ENCODE results near the gene PGPEP1.

PGPEP1 gene

GRCh38 chr19:18340190-18340989 is at the start of gene PGPEP1:
Gene PGPEP1 (plus strand): TSS chr19:18340598. CDS start chr19:18340682, 84 bp downstream.
- Histone ChIP-seq H3K36me3 (ENCODE audit: insufficient read depth, low read length) (no peaks in the 10 kb centered on the region), H3K4me3 (ENCODE audit: low read depth, low read length) (peak within 1 kb of the TSS; percentile 90), H3K27ac (ENCODE audit: low read depth, low read length) (no peak within 1 kb of the TSS), H3K27me3 (ENCODE audit: insufficient read depth, low read length) (no peaks in the 10 kb centered on the region), H3K4me1 (ENCODE audit: control insufficient read depth, insufficient read depth, low read length, unreplicated experiment) (no peaks in the 10 kb centered on the region), H3K79me2 (ENCODE audit: control insufficient read depth, insufficient read depth, low read length, unreplicated experiment) (no peaks in the 10 kb centered on the region), H2AFZ (ENCODE audit: low read length, unreplicated experiment) (peak within 1 kb of the TSS; percentile 60)

GRCh38 chr19:18291019-18291524 is 49.3 kb upstream of the PGPEP1 start:
- Histone ChIP-seq H3K79me2 (ENCODE audit: control insufficient read depth, insufficient read depth, low read length, unreplicated experiment) (no peaks in the 10 kb centered on the region), H2AFZ (ENCODE audit: low read length, unreplicated experiment) (no peak overlapping the region), H3K36me3 (ENCODE audit: insufficient read depth, low read length) (no peaks in the 10 kb centered on the region), H3K4me3 (ENCODE audit: low read depth, low read length) (peak overlapping the region; percentile 80), H3K27ac (ENCODE audit: low read depth, low read length) (peak overlapping the region; percentile 92; the same call in 1 of the 2 replicates), H3K4me1 (ENCODE audit: control insufficient read depth, insufficient read depth, low read length, unreplicated experiment) (peaks cover 11% of the 10 kb centered on the region), H3K27me3 (ENCODE audit: insufficient read depth, low read length) (no peaks in the 10 kb centered on the region)

DNA sequence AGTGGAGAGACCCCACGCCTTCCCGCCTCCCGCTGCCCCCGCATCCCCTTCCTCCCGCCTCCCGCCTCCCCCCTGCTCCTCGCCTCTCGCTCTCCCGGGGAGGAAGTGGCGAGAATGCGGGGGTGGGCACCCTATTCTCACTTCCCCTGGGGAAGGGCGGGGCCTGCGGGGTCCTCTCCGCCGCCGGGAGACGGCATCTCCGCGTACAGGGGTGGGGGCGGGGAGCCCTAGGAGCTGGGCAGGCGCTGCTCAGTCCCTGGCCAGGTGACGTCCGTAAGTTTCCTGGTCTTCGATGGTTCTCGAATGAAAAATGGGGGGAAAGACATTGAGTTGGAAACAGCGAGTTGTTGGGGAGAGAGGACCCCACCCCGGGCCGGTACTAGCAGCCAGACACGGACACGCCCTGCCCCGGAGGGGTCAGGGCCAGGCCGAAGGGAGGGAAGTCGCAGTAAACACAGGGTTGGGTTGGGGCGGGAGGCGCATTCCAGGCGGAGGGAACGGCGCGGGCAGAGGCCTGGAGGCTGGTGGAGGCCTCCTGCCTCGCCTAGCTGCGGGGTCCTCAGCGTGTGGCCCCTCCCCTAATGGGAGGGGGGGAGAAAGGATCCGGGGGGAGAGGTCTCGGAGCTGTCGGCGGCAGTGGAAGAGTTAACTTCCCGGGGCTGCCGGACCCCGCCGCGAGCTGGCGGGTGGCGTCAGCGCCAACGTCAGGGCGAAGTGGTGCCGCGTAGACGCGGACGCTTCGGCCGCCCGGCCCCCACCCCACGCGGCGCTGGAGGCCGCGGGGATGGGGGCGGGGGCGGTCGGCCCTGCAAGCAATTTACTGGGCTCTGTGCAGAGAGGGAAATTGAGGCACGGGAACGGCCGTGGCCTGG is 48.6 kb upstream of the PGPEP1 start:
- H3K27ac ChIP-seq (ENCODE audit: low read depth, low read length), result peak overlapping the region; percentile 92

GRCh38 chr19:18292462-18292809 is 48.0 kb upstream of the PGPEP1 start:
- Histone ChIP-seq H3K79me2 (ENCODE audit: control insufficient read depth, insufficient read depth, low read length, unreplicated experiment) (no peaks in the 10 kb centered on the region), H3K36me3 (ENCODE audit: insufficient read depth, low read length) (no peaks in the 10 kb centered on the region), H3K27ac (ENCODE audit: low read depth, low read length) (peak overlapping the region; percentile 92), H2AFZ (ENCODE audit: low read length, unreplicated experiment) (peak overlapping the region; percentile 72), H3K4me3 (ENCODE audit: low read depth, low read length) (peak overlapping the region; percentile 80), H3K27me3 (ENCODE audit: insufficient read depth, low read length) (no peaks in the 10 kb centered on the region), H3K4me1 (ENCODE audit: control insufficient read depth, insufficient read depth, low read length, unreplicated experiment) (peaks cover 11% of the 10 kb centered on the region)

More for the DNA sequence above, 48.6 kb upstream of the PGPEP1 start:
- Histone ChIP-seq H3K27me3 (ENCODE audit: insufficient read depth, low read length) (no peaks in the 10 kb centered on the region), H3K4me3 (ENCODE audit: low read depth, low read length) (peak overlapping the region; percentile 80), H2AFZ (ENCODE audit: low read length, unreplicated experiment) (peak overlapping the region; percentile 72), H3K36me3 (ENCODE audit: insufficient read depth, low read length) (no peaks in the 10 kb centered on the region), H3K4me1 (ENCODE audit: control insufficient read depth, insufficient read depth, low read length, unreplicated experiment) (peaks cover 11% of the 10 kb centered on the region), H3K79me2 (ENCODE audit: control insufficient read depth, insufficient read depth, low read length, unreplicated experiment) (no peaks in the 10 kb centered on the region)

DNA sequence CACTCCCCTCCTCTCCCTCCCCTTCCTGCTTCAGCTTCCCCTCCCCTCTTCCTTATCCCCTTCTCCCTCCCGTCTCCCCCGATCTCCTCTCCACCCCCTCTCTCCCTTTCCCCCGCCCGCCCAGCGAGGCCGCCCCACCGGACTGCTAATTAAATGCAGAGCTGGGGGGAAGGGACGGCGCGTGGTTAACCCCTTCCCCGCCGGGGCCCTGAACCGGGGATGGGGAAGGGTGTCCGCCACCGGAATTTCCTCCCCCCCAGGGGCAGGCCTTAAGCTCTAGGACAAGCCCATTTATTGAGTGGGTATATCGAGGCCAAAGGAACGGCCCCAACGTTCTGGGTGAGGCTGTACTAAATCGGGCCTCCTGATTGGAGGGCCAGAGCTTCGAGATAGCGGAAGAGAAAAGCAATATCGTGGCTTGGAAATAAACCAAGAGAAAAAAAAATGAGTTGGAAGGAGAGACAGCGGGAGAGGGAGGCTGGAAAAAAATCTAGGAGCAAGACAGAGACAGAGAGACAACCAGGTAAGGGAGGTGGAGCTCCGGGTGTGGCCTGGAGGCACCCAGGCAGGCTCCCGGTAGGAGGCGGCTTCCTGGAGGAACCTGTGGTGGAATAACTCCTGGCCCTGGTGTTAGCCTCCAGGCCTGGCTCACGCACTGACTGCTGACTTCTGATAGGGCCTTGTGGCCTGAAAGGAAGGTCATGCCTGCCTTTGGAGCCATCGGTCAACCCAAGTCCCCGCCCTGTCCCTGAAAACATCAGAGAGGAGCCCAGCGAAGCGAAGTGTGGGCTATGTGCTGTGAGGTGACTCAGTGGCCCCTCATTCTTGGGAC is 47.4 kb upstream of the PGPEP1 start:
- no peaks in the 10 kb centered on the region for H3K36me3 ChIP-seq (ENCODE audit: insufficient read depth, low read length)
- no peaks in the 10 kb centered on the region for H3K27me3 ChIP-seq (ENCODE audit: insufficient read depth, low read length)
- H3K27ac ChIP-seq (ENCODE audit: low read depth, low read length), result peak overlapping the region; percentile 92
- no peaks in the 10 kb centered on the region for H3K79me2 ChIP-seq (ENCODE audit: control insufficient read depth, insufficient read depth, low read length, unreplicated experiment)
- H2AFZ ChIP-seq (ENCODE audit: low read length, unreplicated experiment), result peak overlapping the region; percentile 50
- peak overlapping the region; percentile 80 for H3K4me3 ChIP-seq (ENCODE audit: low read depth, low read length)
- peaks cover 11% of the 10 kb centered on the region for H3K4me1 ChIP-seq (ENCODE audit: control insufficient read depth, insufficient read depth, low read length, unreplicated experiment)

- peak overlapping the region; percentile 80; the same call in 1 of the 2 replicates for H3K4me3 ChIP-seq (ENCODE audit: low read depth, low read length)
- H3K79me2 ChIP-seq (ENCODE audit: control insufficient read depth, insufficient read depth, low read length, unreplicated experiment), result no peaks in the 10 kb centered on the region
- peak overlapping the region; percentile 92 for H3K27ac ChIP-seq (ENCODE audit: low read depth, low read length)
- peaks cover 14% of the 10 kb centered on the region for H3K4me1 ChIP-seq (ENCODE audit: control insufficient read depth, insufficient read depth, low read length, unreplicated experiment)
- H2AFZ ChIP-seq (ENCODE audit: low read length, unreplicated experiment), result no peak overlapping the region
- no peaks in the 10 kb centered on the region for H3K36me3 ChIP-seq (ENCODE audit: insufficient read depth, low read length)
- H3K27me3 ChIP-seq (ENCODE audit: insufficient read depth, low read length), result no peaks in the 10 kb centered on the region
Measured at GRCh38 chr19:18293642-18294466, 46.5 kb upstream of the PGPEP1 start.

- H3K27ac ChIP-seq (ENCODE audit: low read depth, low read length), result no peak overlapping the region
- no peaks in the 10 kb centered on the region for H3K36me3 ChIP-seq (ENCODE audit: insufficient read depth, low read length)
- no peaks in the 10 kb centered on the region for H3K27me3 ChIP-seq (ENCODE audit: insufficient read depth, low read length)
- H2AFZ ChIP-seq (ENCODE audit: low read length, unreplicated experiment), result no peak overlapping the region
- no peak overlapping the region for H3K4me3 ChIP-seq (ENCODE audit: low read depth, low read length)
- H3K4me1 ChIP-seq (ENCODE audit: control insufficient read depth, insufficient read depth, low read length, unreplicated experiment), result peaks cover 14% of the 10 kb centered on the region
- H3K79me2 ChIP-seq (ENCODE audit: control insufficient read depth, insufficient read depth, low read length, unreplicated experiment), result no peaks in the 10 kb centered on the region
Measured at GRCh38 chr19:18294467-18294864, 45.9 kb upstream of the PGPEP1 start.

DNA sequence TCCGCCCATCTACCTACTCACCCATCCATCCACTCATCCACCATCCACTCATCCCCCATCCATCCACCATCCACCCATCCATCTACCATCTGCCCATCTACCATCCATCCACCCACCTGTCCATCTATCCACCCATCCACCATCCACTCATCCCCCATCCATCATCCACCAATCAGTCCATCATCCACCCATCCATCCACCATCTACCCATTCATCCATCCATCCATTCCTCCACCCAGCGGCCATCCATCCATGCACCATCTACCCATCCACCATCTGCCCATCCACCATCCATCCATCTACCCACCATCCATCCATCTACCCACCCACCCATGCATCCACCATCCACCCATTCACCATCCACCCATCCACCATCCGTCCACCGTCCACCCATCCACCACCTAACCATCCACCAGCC is 45.4 kb upstream of the PGPEP1 start:
- Histone ChIP-seq H3K79me2 (ENCODE audit: control insufficient read depth, insufficient read depth, low read length, unreplicated experiment) (no peaks in the 10 kb centered on the region), H3K4me1 (ENCODE audit: control insufficient read depth, insufficient read depth, low read length, unreplicated experiment) (peaks cover 11% of the 10 kb centered on the region), H3K4me3 (ENCODE audit: low read depth, low read length) (no peak overlapping the region), H3K36me3 (ENCODE audit: insufficient read depth, low read length) (no peaks in the 10 kb centered on the region), H3K27me3 (ENCODE audit: insufficient read depth, low read length) (no peaks in the 10 kb centered on the region), H2AFZ (ENCODE audit: low read length, unreplicated experiment) (no peak overlapping the region), H3K27ac (ENCODE audit: low read depth, low read length) (no peak overlapping the region)

GRCh38 chr19:18297308-18297707 is 43.1 kb upstream of the PGPEP1 start:
- peaks cover 9% of the 10 kb centered on the region for H3K4me1 ChIP-seq (ENCODE audit: control insufficient read depth, insufficient read depth, low read length, unreplicated experiment)
- no peaks in the 10 kb centered on the region for H3K27me3 ChIP-seq (ENCODE audit: insufficient read depth, low read length)
- H3K36me3 ChIP-seq (ENCODE audit: insufficient read depth, low read length), result no peaks in the 10 kb centered on the region
- H3K27ac ChIP-seq (ENCODE audit: low read depth, low read length), result no peak overlapping the region
- no peak overlapping the region for H3K4me3 ChIP-seq (ENCODE audit: low read depth, low read length)
- peak overlapping the region; percentile 6 for H2AFZ ChIP-seq (ENCODE audit: low read length, unreplicated experiment)
- no peaks in the 10 kb centered on the region for H3K79me2 ChIP-seq (ENCODE audit: control insufficient read depth, insufficient read depth, low read length, unreplicated experiment)

All from ACC112 (cell line).